HepG2 (cell line): ENCODE measurements around the gene AMHR2. TPM values are rescaled to one million over a fixed set of nuclear protein-coding genes. Genes with fewer than 3 reads are reported as not detected.

Experiments
- ATAC-seq: fragments of 200-7000 bp; cut with Tn5 transposase; 3 replicates; pipeline ENCODE4 v1.9.1; 2020; ENCODE audit warnings: mild to moderate bottlenecking, moderate library complexity
- BruUV-seq: library from RNA; stranded (reverse); fragments of 400-500 nt; replicated peaks from 2 replicates; lab custom pipeline; 2021; lab: Mats Ljungman, UMichigan
- CTCF ChIA-PET: fragments of 300-600 bp; formaldehyde crosslinking; extraction: SDS; loops from one replicate; lab custom pipeline; 2021; ENCODE audit warnings: low total read pairs, inconsistent platforms, low intra/inter-chr PET ratio; lab: Yijun Ruan, JAX
- POLR2A ChIA-PET: fragments of 350-600 bp; sonication (Branson Sonifier 250); formaldehyde crosslinking; loops from one replicate; lab custom pipeline; 2020; ENCODE audit warnings: antibody characterized with exemption, inconsistent platforms; lab: Yijun Ruan, JAX
- DNase-seq: peaks from one replicate; pipeline ENCODE4 v3.0.0-alpha.2; 2015; ENCODE audit warnings: low spot score
- FAIRE-seq: peaks from 3 replicates; lab custom pipeline; 2011; peaks lifted over from hg19 to GRCh38; lab: Jason Lieb, UNC
- H2AFZ ChIP-seq: one replicate; pipeline ENCODE4 v1.6.1; 2011; ENCODE audit warnings: low read length, inconsistent platforms
- H3K27ac ChIP-seq: fragments of 300-600 bp; 3 replicates; pipeline ENCODE4 v1.8.0; 2011; ENCODE audit warnings: mixed run types, mild to moderate bottlenecking, mixed read lengths, low read length, inconsistent platforms; ENCODE audit not compliant: insufficient read depth; ENCODE audit errors: extremely low read length
- H3K27me3 ChIP-seq, 2 experiments: fragments of 200-600 bp in 1 of 2; 2 replicates in 1 of 2; 3 replicates in 1 of 2; pipeline versions ENCODE4 v1.6.0 to v1.8.0; 2011; ENCODE audit warnings: low read length in 2 of 2, mild to moderate bottlenecking in 2 of 2, moderate library complexity in 2 of 2, inconsistent platforms in 1 of 2; ENCODE audit not compliant: insufficient read depth in 2 of 2, control insufficient read depth in 1 of 2
- H3K36me3 ChIP-seq, 2 experiments: fragments of 200-600 bp in 1 of 2; replicated peaks in 1 of 2; 2 replicates in 1 of 2; 3 replicates in 1 of 2; pipeline versions ENCODE4 v1.5.1 to v1.8.0; 2011; ENCODE audit warnings: low read length in 2 of 2, inconsistent platforms in 1 of 2; ENCODE audit not compliant: insufficient read depth in 2 of 2, control insufficient read depth in 1 of 2
- H3K4me1 ChIP-seq: 2 replicates; pipeline ENCODE4 v1.5.1; 2012; ENCODE audit warnings: low read length, inconsistent platforms; ENCODE audit not compliant: insufficient read depth
- H3K4me2 ChIP-seq: 2 replicates; pipeline ENCODE4 v1.6.0; 2011; ENCODE audit warnings: low read depth, low read length, inconsistent platforms
- H3K4me3 ChIP-seq, 3 experiments: fragments of 200-600 bp in 1 of 3; sonication (generic), shearing (Covaris generic) in 1 of 3; replicated peaks in 1 of 3; 2 replicates each; pipeline ENCODE4 v1.5.1; 2011 to 2016; ENCODE audit warnings: low read length in 3 of 3, inconsistent platforms in 2 of 3, low read depth in 2 of 3, mild to moderate bottlenecking in 2 of 3, control low read depth in 1 of 3, mixed read lengths in 1 of 3; ENCODE audit not compliant: insufficient read depth in 1 of 3
- H3K79me2 ChIP-seq: one replicate; pipeline ENCODE4 v1.6.1; 2011; ENCODE audit warnings: low read length, inconsistent platforms; ENCODE audit not compliant: insufficient read depth
- H3K9ac ChIP-seq: 2 replicates; pipeline ENCODE4 v1.6.0; 2011; ENCODE audit warnings: mild to moderate bottlenecking, low read depth, low read length, inconsistent platforms; ENCODE audit not compliant: insufficient read depth
- H3K9me3 ChIP-seq: 2 replicates; pipeline ENCODE4 v1.5.1; 2012; ENCODE audit warnings: mild to moderate bottlenecking, low read length
- H4K20me1 ChIP-seq: 2 replicates; pipeline ENCODE4 v1.6.0; 2011; ENCODE audit warnings: inconsistent platforms, mild to moderate bottlenecking, low read length, moderate library complexity; ENCODE audit not compliant: insufficient read depth
- FOXA1 ChIP-seq, 2 experiments: fragments of 450-650 bp in 1 of 2; sonication (generic) in 1 of 2; formaldehyde crosslinking in 1 of 2; IDR thresholded peaks; 2 replicates each; pipeline versions ENCODE4 v1.4.0 to v1.6.1; 2016 to 2020; ENCODE audit warnings: missing genetic modification reagents in 1 of 2
- NONO ChIP-seq, 2 experiments: fragments of 450-650 bp in 1 of 2; sonication (generic) in 1 of 2; formaldehyde crosslinking in 1 of 2; IDR thresholded peaks in 1 of 2; conservative IDR thresholded peaks in 1 of 2; 2 replicates each; pipeline versions ENCODE4 v1.6.1 to v1.8.0; 2017 to 2022; ENCODE audit warnings: mild to moderate bottlenecking in 1 of 2, missing genetic modification reagents in 1 of 2, moderate library complexity in 1 of 2
- SRY ChIP-seq: sonication (generic); formaldehyde crosslinking; IDR thresholded peaks from 2 replicates; pipeline ENCODE4 v1.8.0; 2022; ENCODE audit warnings: mild to moderate bottlenecking, missing genetic modification reagents
- ZC3H13 ChIP-seq: sonication (generic); formaldehyde crosslinking; IDR thresholded peaks from 2 replicates; pipeline ENCODE4 v1.8.1; 2023; ENCODE audit warnings: mild to moderate bottlenecking, missing genetic modification reagents, moderate library complexity
- ZNF430 ChIP-seq: sonication (generic); formaldehyde crosslinking; IDR thresholded peaks from 2 replicates; pipeline ENCODE4 v1.9.0; 2021; ENCODE audit warnings: mild to moderate bottlenecking, missing genetic modification reagents
- ZSCAN30 ChIP-seq: sonication (generic); formaldehyde crosslinking; IDR thresholded peaks from 2 replicates; pipeline ENCODE4 v1.5.0; 2020; ENCODE audit warnings: mild to moderate bottlenecking, missing genetic modification reagents
- whole genome bisulfite sequencing: methylation state at CpG from one replicate; pipeline ENCODE4 v1.1.6; 2017; ENCODE audit warnings: low lambda C conversion rate; 5-methylcytosine and 5-hydroxymethylcytosine counted together
- in situ Hi-C: cut with HindIII; loops from 2 replicates; pipeline ENCODE4 v1.10.0; 2017; ENCODE audit warnings: low pct_unique_long_range_greater_than_20kb; ENCODE audit not compliant: extremely low pct_ligation_motif_present
- intact Hi-C: fragments of 100-400 bp; cut with micrococcal nuclease; formaldehyde crosslinking; loops from one replicate; pipeline ENCODE4 v1.10.0; 2022; ENCODE audit not compliant: unreplicated experiment
- polyA plus RNA-seq, 8 experiments: library from polyadenylated mRNA; depleted of rRNA in 3 of 8; stranded (reverse) in 7 of 8; unstranded in 1 of 8; fragments of >200 nt; fragmentation: Illumina TruSeq in 4 of 8; extraction: Trizol in 4 of 8; gene quantifications; 2 replicates each; pipeline versions ENCODE4 v1.2.1 to v1.2.3, GENCODE V29; 2011 to 2016; ENCODE audit warnings: low read depth in 4 of 8, missing spikeins in 1 of 8, mixed read lengths in 1 of 8; ENCODE audit not compliant: insufficient read depth in 1 of 8
- total RNA-seq, 5 experiments: library from RNA; depleted of rRNA; stranded (reverse); fragments of >200 nt; fragmentation: Illumina TruSeq; extraction: Trizol; gene quantifications; 2 replicates each; pipeline ENCODE4 v1.2.3, GENCODE V29; 2016; ENCODE audit warnings: low read depth in 1 of 5
- TF ChIP-seq, protein P1 (sequence below): sonication (generic); formaldehyde crosslinking; IDR thresholded peaks from 2 replicates; pipeline ENCODE4 v1.8.0; 2022; ENCODE audit warnings: mild to moderate bottlenecking, missing genetic modification reagents, borderline replicate concordance
- TF ChIP-seq, protein P2 (sequence below): conservative IDR thresholded peaks from 2 replicates; pipeline ENCODE4 v1.6.1; 2018; ENCODE audit warnings: missing genetic modification reagents
- TF ChIP-seq, protein P3 (sequence below): sonication (generic); formaldehyde crosslinking; IDR thresholded peaks from 2 replicates; pipeline ENCODE4 v1.8.0; 2022; ENCODE audit warnings: mild to moderate bottlenecking, missing genetic modification reagents, moderate library complexity

AMHR2 gene
- total and polyA plus RNA-seq, 2 of the 13 experiments (the other 11 are each of a cell fraction or from before 2014, with no cell fraction given) = 0.24 to 0.58 TPM

DNA sequence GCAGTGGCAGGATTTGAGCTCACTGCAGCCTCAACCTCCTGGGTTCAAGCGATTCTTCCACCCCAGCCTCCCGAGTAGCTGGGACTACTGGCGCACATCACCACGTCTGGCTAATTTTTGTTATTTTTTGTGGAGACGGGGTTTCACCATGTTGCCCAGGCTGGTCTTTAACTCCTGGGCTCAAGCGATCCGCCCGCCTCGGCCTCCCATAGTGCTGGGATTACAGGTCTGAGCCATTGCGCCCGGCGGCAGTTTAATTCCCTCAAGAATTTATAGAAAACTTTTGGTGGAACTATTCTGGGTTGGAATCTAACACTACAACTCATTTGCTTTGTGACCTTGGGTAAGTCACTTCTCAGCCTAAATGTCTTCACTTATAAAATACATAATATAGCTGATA, 45.4 kb upstream of the AMHR2 start:
- Histone ChIP-seq H3K4me2 (no peak overlapping the region), H2AFZ (no peak overlapping the region), H3K27ac (no peak overlapping the region), H3K4me1 (peaks cover 44% of the 10 kb centered on the region), H3K4me3 (no peak overlapping the region), H3K79me2 (peaks cover 18% of the 10 kb centered on the region), H3K27me3 (no peaks in the 10 kb centered on the region; a peak in 1 of 5 replicates), H3K36me3 (peaks cover 13 to 18% of the 10 kb centered on the region in 2 experiments), H4K20me1 (no peaks in the 10 kb centered on the region), H3K9me3 (no peaks in the 10 kb centered on the region), H3K9ac (no peak overlapping the region)
- 97% methylated on average over 12 of the region's 12 CpGs for WGBS
- ATAC-seq (no peak), FAIRE-seq (no peak), DNase-seq (no peak)
- POLR2A ChIA-PET = interaction anchor here (1.8 kb wide), 1 partner anchor 53 kb away, joined by 11 read pairs; no protein-coding TSS in a partner anchor
- no TSS peak for BruUV-seq
- in situ Hi-C loops = no loop called here
- CTCF ChIA-PET = no interaction called here
- TF ChIP-seq, protein P1, sequence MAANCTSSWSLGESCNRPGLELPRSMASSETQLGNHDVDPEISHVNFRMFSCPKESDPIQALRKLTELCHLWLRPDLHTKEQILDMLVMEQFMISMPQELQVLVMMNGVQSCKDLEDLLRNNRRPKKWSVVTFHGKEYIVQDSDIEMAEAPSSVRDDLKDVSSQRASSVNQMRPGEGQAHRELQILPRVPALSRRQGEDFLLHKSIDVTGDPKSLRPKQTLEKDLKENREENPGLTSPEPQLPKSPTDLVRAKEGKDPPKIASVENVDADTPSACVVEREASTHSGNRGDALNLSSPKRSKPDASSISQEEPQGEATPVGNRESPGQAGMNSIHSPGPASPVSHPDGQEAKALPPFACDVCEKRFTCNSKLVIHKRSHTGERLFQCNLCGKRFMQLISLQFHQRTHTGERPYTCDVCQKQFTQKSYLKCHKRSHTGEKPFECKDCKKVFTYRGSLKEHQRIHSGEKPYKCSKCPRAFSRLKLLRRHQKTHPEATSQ (CRISPR knock-in tag) = no peak
- TF ChIP-seq SRY (CRISPR knock-in tag) = no peak
- TF ChIP-seq, protein P2, sequence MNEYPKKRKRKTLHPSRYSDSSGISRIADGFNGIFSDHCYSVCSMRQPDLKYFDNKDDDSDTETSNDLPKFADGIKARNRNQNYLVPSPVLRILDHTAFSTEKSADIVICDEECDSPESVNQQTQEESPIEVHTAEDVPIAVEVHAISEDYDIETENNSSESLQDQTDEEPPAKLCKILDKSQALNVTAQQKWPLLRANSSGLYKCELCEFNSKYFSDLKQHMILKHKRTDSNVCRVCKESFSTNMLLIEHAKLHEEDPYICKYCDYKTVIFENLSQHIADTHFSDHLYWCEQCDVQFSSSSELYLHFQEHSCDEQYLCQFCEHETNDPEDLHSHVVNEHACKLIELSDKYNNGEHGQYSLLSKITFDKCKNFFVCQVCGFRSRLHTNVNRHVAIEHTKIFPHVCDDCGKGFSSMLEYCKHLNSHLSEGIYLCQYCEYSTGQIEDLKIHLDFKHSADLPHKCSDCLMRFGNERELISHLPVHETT (CRISPR knock-in tag) = no peak
- TF ChIP-seq ZC3H13 (CRISPR knock-in tag) = no peak
- TF ChIP-seq, protein P3, sequence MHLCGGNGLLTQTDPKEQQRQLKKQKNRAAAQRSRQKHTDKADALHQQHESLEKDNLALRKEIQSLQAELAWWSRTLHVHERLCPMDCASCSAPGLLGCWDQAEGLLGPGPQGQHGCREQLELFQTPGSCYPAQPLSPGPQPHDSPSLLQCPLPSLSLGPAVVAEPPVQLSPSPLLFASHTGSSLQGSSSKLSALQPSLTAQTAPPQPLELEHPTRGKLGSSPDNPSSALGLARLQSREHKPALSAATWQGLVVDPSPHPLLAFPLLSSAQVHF = no peak
- no peak for TF ChIP-seq NONO (IDR thresholded peaks at IDR 0.05)
- TF ChIP-seq NONO (CRISPR knock-in tag; conservative IDR thresholded peaks at IDR 0.05) = no peak
- no peak for TF ChIP-seq ZSCAN30 (CRISPR knock-in tag)
- no peak for TF ChIP-seq ZNF430 (CRISPR knock-in tag)
- TF ChIP-seq FOXA1 (IDR thresholded peaks at IDR 0.05) = no peak
- no peak for TF ChIP-seq FOXA1 (CRISPR knock-in tag; IDR thresholded peaks at IDR 0.05)
- intact Hi-C loops = no loop called here
